Activated T-helper 2 cell treated with anti-CD3 and anti-CD28 coated beads, Interferon-gamma antibody, Interleukin-2, Interleukin-4, amounts not matched to agents 10 μg/mL and 5 μg/mL and 100 μg/mL, durations not matched to agents 14 hours and 24 hours and 36 hours (primary cell): ENCODE data around the gene ERCC1. TPM values are rescaled to one million over a fixed set of nuclear protein-coding genes. Genes with fewer than 3 reads are reported as not detected.
A peak's percentile ranks its signal among the peaks of the same experiment; 100 is the strongest.

Source experiments
- DNase-seq: peaks from one replicate; pipeline ENCODE4 v3.0.0; 2021; ENCODE audit warnings: low spot score
- H3K27ac Mint-ChIP-seq: one replicate; pipeline ENCODE4 v1.8.0; 2021; ENCODE audit warnings: mixed read lengths
- H3K27me3 Mint-ChIP-seq: one replicate; pipeline ENCODE4 v1.8.0; 2021; ENCODE audit warnings: low read depth, mixed read lengths
- H3K36me3 Mint-ChIP-seq: one replicate; pipeline ENCODE4 v1.8.0; 2021; ENCODE audit warnings: low read depth, mixed read lengths
- H3K4me1 Mint-ChIP-seq: one replicate; pipeline ENCODE4 v1.8.0; 2021; ENCODE audit warnings: low read depth, mixed read lengths
- H3K4me3 Mint-ChIP-seq: one replicate; pipeline ENCODE4 v1.8.0; 2021; ENCODE audit warnings: low read depth, mild to moderate bottlenecking, moderate library complexity, mixed read lengths
- H3K9me3 Mint-ChIP-seq: one replicate; pipeline ENCODE4 v1.8.0; 2021; ENCODE audit warnings: mixed read lengths
- intact Hi-C: fragments of 100-400 bp; cut with micrococcal nuclease; formaldehyde crosslinking; loops from one replicate; pipeline ENCODE4 v1.15.1; 2023
- total RNA-seq: library from RNA; stranded (reverse); gene quantifications from 2 replicates; pipeline ENCODE4 v1.2.3, GENCODE V29; 2022

ERCC1 gene
- total RNA-seq, 1 donor from 2014 or later: 118 TPM

- peaks cover 1% of the 10 kb centered on the region for H3K4me1 Mint-ChIP-seq
- intact Hi-C loops: no loop called here
- H3K27me3 Mint-ChIP-seq: peaks cover 9% of the 10 kb centered on the region
- no peak for DNase-seq
- H3K9me3 Mint-ChIP-seq: no peaks in the 10 kb centered on the region
- H3K36me3 Mint-ChIP-seq: no peaks in the 10 kb centered on the region
- H3K27ac Mint-ChIP-seq: no peak overlapping the region
- no peak overlapping the region for H3K4me3 Mint-ChIP-seq
Observed at GRCh38 chr19:45391346-45391745, 32.4 kb downstream of the ERCC1 start.

GRCh38 chr19:45385392-45386221 is 38.1 kb downstream of the ERCC1 start:
- Mint-ChIP-seq H3K27me3 (peaks cover 19% of the 10 kb centered on the region), H3K9me3 (no peaks in the 10 kb centered on the region), H3K4me3 (no peak overlapping the region), H3K27ac (no peak overlapping the region), H3K4me1 (no peaks in the 10 kb centered on the region), H3K36me3 (no peaks in the 10 kb centered on the region)
- intact Hi-C loops: no loop called here
- DNase-seq: no peak

- Mint-ChIP-seq H3K27me3 (peaks cover 15% of the 10 kb centered on the region), H3K4me3 (no peak overlapping the region), H3K4me1 (no peaks in the 10 kb centered on the region), H3K9me3 (no peaks in the 10 kb centered on the region), H3K27ac (no peak overlapping the region), H3K36me3 (no peaks in the 10 kb centered on the region)
- no peak for DNase-seq
- intact Hi-C loops: no loop called here
Observed at GRCh38 chr19:45382426-45382825, 41.3 kb downstream of the ERCC1 start.

GRCh38 chr19:45380107-45380506 is 43.6 kb downstream of the ERCC1 start:
- no peak for DNase-seq
- H3K4me3 Mint-ChIP-seq: no peak overlapping the region
- no peaks in the 10 kb centered on the region for H3K4me1 Mint-ChIP-seq
- no peaks in the 10 kb centered on the region for H3K9me3 Mint-ChIP-seq
- H3K36me3 Mint-ChIP-seq: no peaks in the 10 kb centered on the region
- H3K27ac Mint-ChIP-seq: no peak overlapping the region
- intact Hi-C loops: no loop called here
- peaks cover 4% of the 10 kb centered on the region for H3K27me3 Mint-ChIP-seq

- DNase-seq: no peak
- Mint-ChIP-seq H3K9me3 (no peaks in the 10 kb centered on the region), H3K4me1 (no peaks in the 10 kb centered on the region), H3K27ac (no peak overlapping the region), H3K4me3 (no peak overlapping the region), H3K36me3 (no peaks in the 10 kb centered on the region), H3K27me3 (no peaks in the 10 kb centered on the region)
- intact Hi-C loops: no loop called here
Observed at GRCh38 chr19:45376045-45376724, 47.5 kb downstream of the ERCC1 start.

GRCh38 chr19:45370410-45371204 is 53.1 kb downstream of the ERCC1 start, which contains the start of gene ERCC2:
Gene ERCC2 (minus strand): TSS chr19:45370573. CDS start chr19:45370540, 33 bp downstream.
- Mint-ChIP-seq H3K27ac (peak within 1 kb of the TSS; percentile 99), H3K9me3 (no peaks in the 10 kb centered on the region), H3K27me3 (no peaks in the 10 kb centered on the region), H3K4me1 (peaks cover 14% of the 10 kb centered on the region), H3K36me3 (peaks cover 6% of the 10 kb centered on the region), H3K4me3 (peak within 1 kb of the TSS; percentile 87)
- intact Hi-C loops: loop anchor here (1.0 to 5.0 kb wide), 3 partner anchors 52 to 109 kb away; partner anchors contain the start of gene ERCC1
- peak; percentile 100 for DNase-seq

GRCh38 chr19:45368737-45369340 is 54.9 kb downstream of the ERCC1 start:
- Mint-ChIP-seq H3K27me3 (no peaks in the 10 kb centered on the region), H3K4me1 (peaks cover 14% of the 10 kb centered on the region), H3K27ac (no peak overlapping the region), H3K4me3 (peak overlapping the region; percentile 66), H3K36me3 (peaks cover 6% of the 10 kb centered on the region), H3K9me3 (no peaks in the 10 kb centered on the region)
- intact Hi-C loops: no loop called here
- no peak for DNase-seq

- no peak overlapping the region for H3K27ac Mint-ChIP-seq
- no peaks in the 10 kb centered on the region for H3K9me3 Mint-ChIP-seq
- no peaks in the 10 kb centered on the region for H3K27me3 Mint-ChIP-seq
- H3K4me1 Mint-ChIP-seq: peaks cover 14% of the 10 kb centered on the region
- intact Hi-C loops: no loop called here
- H3K36me3 Mint-ChIP-seq: peaks cover 6% of the 10 kb centered on the region
- peak overlapping the region; percentile 19 for H3K4me3 Mint-ChIP-seq
- DNase-seq: no peak
Observed at GRCh38 chr19:45368127-45368526, 55.6 kb downstream of the ERCC1 start.

- no peaks in the 10 kb centered on the region for H3K27me3 Mint-ChIP-seq
- H3K36me3 Mint-ChIP-seq: peaks cover 15% of the 10 kb centered on the region
- H3K9me3 Mint-ChIP-seq: no peaks in the 10 kb centered on the region
- H3K4me1 Mint-ChIP-seq: peaks cover 9% of the 10 kb centered on the region
- no peak for DNase-seq
- intact Hi-C loops: no loop called here
- no peak overlapping the region for H3K27ac Mint-ChIP-seq
- no peak overlapping the region for H3K4me3 Mint-ChIP-seq
Observed at GRCh38 chr19:45364696-45365095, 59.0 kb downstream of the ERCC1 start.

GRCh38 chr19:45363861-45364459 is 59.8 kb downstream of the ERCC1 start:
- no peak for DNase-seq
- intact Hi-C loops: no loop called here
- H3K27me3 Mint-ChIP-seq: no peaks in the 10 kb centered on the region
- H3K4me3 Mint-ChIP-seq: no peak overlapping the region
- peaks cover 22% of the 10 kb centered on the region for H3K36me3 Mint-ChIP-seq
- H3K9me3 Mint-ChIP-seq: no peaks in the 10 kb centered on the region
- no peak overlapping the region for H3K27ac Mint-ChIP-seq
- H3K4me1 Mint-ChIP-seq: peaks cover 6% of the 10 kb centered on the region

- Mint-ChIP-seq H3K9me3 (no peaks in the 10 kb centered on the region), H3K4me1 (no peaks in the 10 kb centered on the region), H3K27ac (no peak overlapping the region), H3K4me3 (no peak overlapping the region), H3K36me3 (peaks cover 27% of the 10 kb centered on the region), H3K27me3 (no peaks in the 10 kb centered on the region)
- DNase-seq: no peak
- intact Hi-C loops: no loop called here
Observed at GRCh38 chr19:45362291-45362690, 61.4 kb downstream of the ERCC1 start.

- DNase-seq: no peak
- H3K27ac Mint-ChIP-seq: no peak overlapping the region
- no peaks in the 10 kb centered on the region for H3K27me3 Mint-ChIP-seq
- H3K9me3 Mint-ChIP-seq: no peaks in the 10 kb centered on the region
- H3K4me3 Mint-ChIP-seq: no peak overlapping the region
- intact Hi-C loops: no loop called here
- H3K4me1 Mint-ChIP-seq: no peaks in the 10 kb centered on the region
- peaks cover 27% of the 10 kb centered on the region for H3K36me3 Mint-ChIP-seq
Observed at GRCh38 chr19:45361608-45362007, 62.1 kb downstream of the ERCC1 start.
